NB4 (cell line): Measurements from ENCODE around the gene ACOT12.

Experiments
- CTCF ChIP-seq: IDR thresholded peaks from one replicate; pipeline ENCODE4 v1.5.1; 2012; ENCODE audit warnings: low read depth, low read length
- MYC ChIP-seq: IDR thresholded peaks from 2 replicates; pipeline ENCODE4 v1.6.1; 2011; ENCODE audit warnings: low read depth, low read length

GRCh38 chr5:81363093-81363871 is 30.7 kb downstream of the ACOT12 start:
- TF ChIP-seq MYC: no peak
- no peak for TF ChIP-seq CTCF
